GM18520 (cell line): ENCODE results near the gene ZNF410.
"Not testable (repeated sequence)": the region's sequence is repeated elsewhere in the genome, so short reads cannot be mapped to it uniquely, and the experiment has no call there.

Source experiments
- ATAC-seq: cut with Tn5 transposase; IDR thresholded peaks from one replicate; pipeline ENCODE4 v1.9.1; 2021; ENCODE audit not compliant: unreplicated experiment

The ZNF410 gene

DNA sequence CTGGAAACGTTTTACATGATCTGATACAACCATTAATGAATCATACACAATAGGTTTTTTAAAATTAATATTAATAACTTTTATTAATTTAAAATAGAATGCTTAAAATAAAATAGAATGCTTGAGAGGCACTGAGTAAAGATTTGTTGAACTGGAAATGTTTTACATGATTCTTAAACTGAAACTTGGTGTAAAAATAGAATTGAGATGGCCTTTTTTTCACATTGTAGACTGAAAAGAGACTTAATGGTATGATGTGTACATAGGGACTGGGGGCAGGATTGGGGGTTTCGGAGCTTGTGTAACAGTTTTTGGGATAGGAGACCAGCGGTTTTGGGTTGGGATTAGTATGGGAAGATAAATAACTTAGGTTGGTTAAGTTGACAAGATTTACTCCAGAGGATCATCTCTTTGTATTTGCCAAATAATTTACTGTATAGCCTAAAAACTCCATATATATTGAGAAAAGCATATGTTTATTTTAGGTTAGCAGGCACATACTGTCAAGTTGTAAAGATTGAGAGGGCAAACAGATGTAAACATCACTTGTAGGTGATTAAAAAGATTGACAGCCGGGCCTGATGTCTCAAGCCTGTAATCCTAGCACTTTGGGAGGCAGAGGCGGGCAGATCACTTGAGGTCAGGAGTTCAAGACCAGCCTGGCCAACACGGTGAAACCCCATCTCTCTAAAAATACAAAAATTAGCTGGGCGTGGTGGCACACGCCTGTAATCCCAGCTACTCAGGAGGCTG is 2.0 kb upstream of the ZNF410 start:
- no peak for ATAC-seq

GRCh38 chr14:73887318-73887616 is 608 bp downstream of the ZNF410 start:
- no peak for ATAC-seq

- ATAC-seq: no peak
Observed at GRCh38 chr14:73887694-73888459, 1.2 kb downstream of the ZNF410 start.

DNA sequence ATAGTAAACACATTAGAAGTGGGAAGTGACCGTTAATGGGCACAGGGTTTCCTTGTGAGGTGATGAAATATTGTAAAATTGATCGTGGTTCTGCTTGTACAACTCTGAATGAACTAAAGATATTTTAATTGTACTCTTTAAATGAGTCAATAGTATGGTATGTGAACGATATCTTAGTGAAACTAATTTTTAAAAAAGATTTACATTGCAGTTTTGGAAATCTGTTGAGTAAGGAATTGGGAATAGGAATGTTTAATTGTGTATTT is 1.7 kb downstream of the ZNF410 start:
- no peak for ATAC-seq

GRCh38 chr14:73888971-73889370 is 2.3 kb downstream of the ZNF410 start:
- ATAC-seq: no peak

GRCh38 chr14:73889376-73889775 is 2.7 kb downstream of the ZNF410 start:
- no peak for ATAC-seq

DNA sequence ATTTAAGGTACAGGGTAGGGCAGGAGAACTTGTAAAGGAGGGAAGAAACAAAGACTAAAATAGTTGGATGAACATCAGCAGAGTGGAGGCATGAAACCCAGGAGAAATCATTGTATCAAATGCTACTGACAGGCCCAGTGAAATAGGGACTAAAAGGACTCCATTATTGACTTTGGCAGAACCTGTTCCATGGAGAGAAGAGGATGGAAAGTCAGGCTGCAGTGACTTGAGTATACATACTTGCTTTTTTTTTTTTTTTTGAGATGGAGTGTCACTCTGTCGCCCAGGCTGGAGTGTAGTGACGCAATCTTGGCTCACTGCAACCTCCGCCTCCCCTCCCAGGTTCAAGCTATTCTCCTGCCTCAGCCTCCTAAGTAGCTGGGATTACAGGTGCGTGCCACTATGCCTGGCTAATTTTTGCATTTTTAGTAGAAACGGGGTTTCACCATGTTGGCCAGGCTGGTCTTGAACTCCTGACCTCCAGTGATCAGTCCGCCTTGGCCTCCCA is 7.6 kb downstream of the ZNF410 start:
- ATAC-seq: not testable (repeated sequence)

DNA sequence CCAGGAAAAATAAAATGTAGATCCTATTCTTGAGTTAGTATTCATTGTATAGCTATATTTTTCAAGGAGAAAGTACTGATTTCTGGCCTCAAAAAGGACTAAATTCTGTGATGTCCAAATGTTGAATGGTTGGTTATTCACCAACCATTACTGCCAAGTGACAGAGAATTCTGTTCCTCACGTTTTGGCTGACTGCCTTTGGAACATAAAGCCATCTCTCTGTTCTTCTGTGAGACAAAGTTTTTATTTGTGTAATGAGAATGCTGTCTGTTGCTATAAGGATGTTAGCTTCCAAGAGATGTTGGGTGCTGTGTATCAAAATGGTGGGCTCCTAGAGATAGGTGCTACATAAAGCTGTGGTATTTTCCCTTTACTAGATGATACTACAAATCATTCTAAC is 9.3 kb downstream of the ZNF410 start:
- no peak for ATAC-seq

- ATAC-seq: no peak
Observed at GRCh38 chr14:73896521-73896920, 9.9 kb downstream of the ZNF410 start.

- no peak for ATAC-seq
Observed at GRCh38 chr14:73903028-73903427, 16.4 kb downstream of the ZNF410 start.

GRCh38 chr14:73909681-73910080 is 23.0 kb downstream of the ZNF410 start:
- ATAC-seq: no peak

- no peak for ATAC-seq
Observed at GRCh38 chr14:73913256-73913655, 26.6 kb downstream of the ZNF410 start.

GRCh38 chr14:73916324-73916723 is 29.7 kb downstream of the ZNF410 start:
- ATAC-seq: no peak

DNA sequence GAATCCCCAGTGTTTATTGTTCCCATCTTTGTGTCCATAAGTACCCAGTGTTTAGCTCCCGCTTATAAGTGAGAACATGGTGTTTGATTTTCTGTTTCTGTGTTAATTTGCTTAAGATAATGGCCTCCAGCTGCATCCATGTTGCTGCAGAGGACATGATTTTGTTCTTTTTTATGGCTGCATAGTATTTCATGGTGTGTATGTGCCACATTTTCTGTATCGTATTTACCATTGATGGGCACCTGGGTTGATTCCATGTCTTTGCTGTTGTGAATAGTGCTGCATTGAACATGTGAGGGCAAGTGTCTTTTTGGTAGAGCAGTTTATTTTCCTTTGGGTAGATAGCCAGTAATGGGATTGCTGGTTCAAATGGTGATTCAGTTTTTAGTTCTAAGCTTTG is 32.8 kb downstream of the ZNF410 start:
- ATAC-seq: not testable (repeated sequence)

DNA sequence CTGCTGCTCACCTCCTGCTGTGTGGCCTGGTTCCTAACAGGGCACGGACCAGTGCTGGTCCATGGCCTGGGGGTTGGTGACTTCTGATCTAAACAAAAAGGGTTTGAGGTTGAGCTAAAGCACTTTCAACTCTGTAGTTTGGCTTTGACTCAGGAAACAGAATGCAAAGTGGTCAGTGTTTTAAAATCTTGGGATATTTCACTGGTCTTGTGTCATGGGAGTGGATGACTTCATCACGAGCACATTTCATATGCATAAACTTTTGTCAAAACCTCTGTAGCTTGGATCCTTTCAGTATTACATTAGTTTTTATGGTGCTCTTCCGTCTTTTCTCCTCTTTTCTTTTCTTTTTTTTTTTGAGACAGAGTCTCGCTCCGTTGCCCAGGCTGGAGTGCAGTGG is 37.7 kb downstream of the ZNF410 start:
- no peak for ATAC-seq

- ATAC-seq: no peak
Observed at GRCh38 chr14:73935666-73936065, 49.0 kb downstream of the ZNF410 start.

DNA sequence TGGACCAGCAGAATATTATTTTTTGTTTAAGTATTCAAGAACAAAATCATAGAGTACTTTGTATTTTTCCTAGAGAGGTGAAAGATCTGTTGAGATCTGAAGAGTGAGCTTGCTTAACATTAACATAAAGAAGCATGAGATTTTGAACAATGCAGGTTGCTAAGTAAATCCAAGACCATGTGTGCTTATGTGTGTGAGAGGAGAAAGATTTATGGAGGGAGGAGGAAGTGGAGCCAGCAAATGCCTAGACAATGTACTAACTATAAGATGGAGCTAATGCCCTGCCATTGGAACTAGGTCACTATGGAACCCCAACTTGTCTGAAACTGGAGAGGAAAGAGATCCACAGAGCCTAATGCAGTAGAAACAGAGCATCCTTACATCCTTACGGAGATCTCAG is 49.9 kb downstream of the ZNF410 start:
- ATAC-seq: no peak

DNA sequence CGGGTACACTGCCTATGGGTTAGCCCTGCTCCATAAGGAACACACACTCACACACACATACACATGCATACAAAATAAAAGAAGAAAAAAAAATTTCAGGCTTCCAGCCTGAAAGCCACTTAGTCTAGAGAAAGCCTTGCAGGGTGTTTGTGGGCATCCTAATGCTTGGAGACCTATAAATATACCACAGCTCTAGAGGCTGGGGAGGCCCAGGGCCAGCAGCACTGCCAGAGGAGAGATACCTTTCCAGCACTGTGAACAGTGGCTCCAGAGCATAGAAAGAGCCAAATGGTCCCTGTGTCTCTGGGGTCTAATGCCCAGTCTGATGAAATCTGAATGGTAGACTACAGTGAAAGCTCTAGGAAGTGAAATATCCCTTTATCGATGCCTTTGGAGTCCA is 50.4 kb downstream of the ZNF410 start:
- ATAC-seq: no peak

DNA sequence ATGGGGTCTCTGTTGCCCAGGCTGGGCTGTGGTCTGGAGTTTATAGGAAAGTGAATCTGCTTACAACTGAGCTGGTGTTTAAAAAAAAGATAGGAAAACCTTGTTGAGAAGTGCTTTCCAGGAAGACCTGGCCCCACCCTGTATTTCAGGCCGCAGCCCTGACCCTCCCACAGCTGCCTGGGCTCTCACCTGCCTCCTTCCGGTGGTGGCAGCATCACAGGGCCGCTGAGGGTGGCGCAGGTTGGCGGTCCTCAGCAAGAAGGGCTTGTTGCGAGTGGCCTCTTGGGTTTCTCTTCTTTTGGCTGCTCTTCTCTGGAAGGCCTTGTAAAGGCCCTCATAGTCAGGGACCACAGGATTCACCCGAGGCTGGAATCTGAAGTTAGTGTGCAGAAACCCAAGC is 55.5 kb downstream of the ZNF410 start:
- no peak for ATAC-seq

DNA sequence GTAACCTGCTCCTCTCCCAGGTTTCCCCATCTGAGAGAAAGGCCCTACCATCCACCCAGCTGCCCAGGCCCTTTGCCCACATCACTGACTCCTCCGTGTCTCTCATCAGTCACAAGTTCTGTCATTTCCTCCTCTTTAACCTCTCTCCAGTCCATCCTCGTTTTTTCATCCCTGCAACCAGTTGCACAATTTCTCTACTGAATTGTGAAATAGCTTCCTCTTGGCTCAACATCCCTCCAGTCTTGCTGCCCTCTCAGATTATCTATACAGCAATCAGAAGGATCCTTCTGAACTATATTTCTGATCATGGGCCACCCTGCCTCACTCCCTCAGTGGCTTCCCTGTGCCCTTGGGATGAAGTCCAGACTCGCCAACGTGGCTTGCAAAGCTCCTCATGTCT is 56.4 kb downstream of the ZNF410 start:
- no peak for ATAC-seq

DNA sequence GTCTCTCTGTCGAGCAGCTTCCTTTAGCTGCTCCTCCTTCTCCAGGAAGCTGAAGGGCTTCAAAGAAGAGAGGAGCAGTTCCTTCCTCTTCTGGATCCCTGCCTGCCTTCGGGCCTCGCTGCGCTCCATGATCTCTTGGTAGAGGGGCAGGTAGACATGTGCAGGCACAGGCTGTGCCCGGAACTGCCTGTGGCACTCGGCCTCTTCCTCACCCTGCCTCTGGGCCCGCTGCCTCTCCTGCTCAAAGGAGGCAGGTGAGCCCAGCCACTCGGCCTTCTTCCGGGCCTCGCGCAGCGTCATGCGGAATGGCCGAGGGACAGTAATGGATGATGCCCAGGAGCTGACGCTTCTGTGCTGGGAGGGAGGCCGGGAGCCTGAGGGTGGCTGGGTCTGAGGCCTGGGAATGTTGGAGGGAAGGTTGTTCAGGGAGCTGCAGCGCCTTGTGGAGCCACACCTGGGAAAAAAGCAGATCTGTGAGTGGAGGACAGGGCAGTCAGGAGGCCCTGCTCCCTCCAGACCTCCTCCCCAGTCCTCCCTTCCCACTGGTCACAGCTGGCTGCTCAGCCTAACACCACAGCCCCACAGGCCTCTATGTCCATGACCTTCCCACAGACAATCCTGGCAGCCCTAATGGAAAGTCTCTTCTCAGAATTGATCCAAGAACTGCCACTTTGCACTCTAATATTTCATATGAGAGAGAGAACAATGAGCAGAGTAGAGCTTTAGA is 57.9 kb downstream of the ZNF410 start:
- ATAC-seq: no peak

DNA sequence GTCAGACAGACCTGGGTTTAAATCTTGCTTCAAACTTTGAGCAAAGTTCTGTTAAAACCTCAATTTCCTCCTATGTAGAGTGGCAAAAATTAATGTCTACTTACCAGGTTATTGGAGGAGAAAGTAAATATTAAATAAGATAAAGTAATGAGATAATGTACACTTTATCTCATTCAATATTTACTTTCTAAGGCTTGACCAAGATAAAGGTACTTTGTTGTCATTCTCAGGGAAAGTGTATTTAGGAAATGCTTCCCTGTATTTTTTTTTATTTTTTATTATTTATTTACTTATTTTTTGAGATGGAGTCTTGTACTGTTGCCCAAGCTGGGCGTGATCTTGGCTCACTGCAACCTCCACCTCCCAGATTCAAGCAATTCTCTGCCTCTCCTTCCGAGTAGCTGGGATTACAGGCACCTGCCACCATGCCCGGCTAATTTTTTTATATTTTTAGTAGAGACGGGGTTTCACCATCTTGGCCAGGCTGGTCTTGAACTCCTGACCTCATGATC is 58.6 kb downstream of the ZNF410 start:
- ATAC-seq: no peak
